HepG2 (cell line): ENCODE measurements around the gene ESRP2. TPM values are rescaled to one million over a fixed set of nuclear protein-coding genes. Genes with fewer than 3 reads are reported as not detected.
A peak's percentile ranks its signal among the peaks of the same experiment; 100 is the strongest.

ENCODE experiments used
- LCORL ChIP-seq, 2 experiments: fragments of 450-650 bp in 1 of 2; sonication (generic) in 1 of 2; formaldehyde crosslinking in 1 of 2; IDR thresholded peaks; 2 replicates each; pipeline versions ENCODE4 v1.5.0 to v1.6.1; 2017 to 2020; ENCODE audit warnings: antibody characterized with exemption in 1 of 2, missing genetic modification reagents in 1 of 2
- NFE2 ChIP-seq: sonication (generic); formaldehyde crosslinking; IDR thresholded peaks from 2 replicates; pipeline ENCODE4 v1.4.0; 2020; ENCODE audit warnings: missing genetic modification reagents
- NFIC ChIP-seq: IDR thresholded peaks from 2 replicates; pipeline ENCODE4 v1.6.1; 2012; ENCODE audit warnings: mild to moderate bottlenecking, low read length, inconsistent platforms
- SIX1 ChIP-seq: sonication (generic); formaldehyde crosslinking; IDR thresholded peaks from 2 replicates; pipeline ENCODE4 v1.4.0; 2020; ENCODE audit warnings: missing genetic modification reagents, borderline replicate concordance
- STAG1 ChIP-seq: sonication (generic); formaldehyde crosslinking; IDR thresholded peaks from 2 replicates; pipeline ENCODE4 v1.4.0; 2020; ENCODE audit warnings: missing genetic modification reagents
- ZFP1 ChIP-seq: IDR thresholded peaks from 2 replicates; pipeline ENCODE4 v1.6.1; 2016
- ZFP41 ChIP-seq: sonication (generic); formaldehyde crosslinking; IDR thresholded peaks from 2 replicates; pipeline ENCODE4 v1.4.0; 2020; ENCODE audit warnings: mild to moderate bottlenecking, missing genetic modification reagents, borderline replicate concordance
- ZFY ChIP-seq: sonication (generic); formaldehyde crosslinking; IDR thresholded peaks from 2 replicates; pipeline ENCODE4 v1.4.0; 2020; ENCODE audit warnings: missing genetic modification reagents
- ZNF10 ChIP-seq: sonication (generic); formaldehyde crosslinking; IDR thresholded peaks from 2 replicates; pipeline ENCODE4 v1.4.0; 2020; ENCODE audit warnings: mild to moderate bottlenecking, low read depth, missing genetic modification reagents, borderline replicate concordance
- ZNF605 ChIP-seq: sonication (generic); formaldehyde crosslinking; IDR thresholded peaks from 2 replicates; pipeline ENCODE4 v1.8.0; 2022; ENCODE audit warnings: mild to moderate bottlenecking, missing genetic modification reagents
- ZNF747 ChIP-seq: sonication (generic); formaldehyde crosslinking; IDR thresholded peaks from 2 replicates; pipeline ENCODE4 v1.8.1; 2023; ENCODE audit warnings: missing genetic modification reagents, mild to moderate bottlenecking, borderline replicate concordance
- ZNF777 ChIP-seq: sonication (generic); formaldehyde crosslinking; IDR thresholded peaks from 2 replicates; pipeline ENCODE4 v1.4.0; 2020; ENCODE audit warnings: missing genetic modification reagents
- ZSCAN12 ChIP-seq: sonication (generic); formaldehyde crosslinking; IDR thresholded peaks from 2 replicates; pipeline ENCODE4 v1.9.0; 2021; ENCODE audit warnings: mild to moderate bottlenecking, missing genetic modification reagents
- polyA plus RNA-seq, 8 experiments: library from polyadenylated mRNA; depleted of rRNA in 3 of 8; stranded (reverse) in 7 of 8; unstranded in 1 of 8; fragments of >200 nt; fragmentation: Illumina TruSeq in 4 of 8; extraction: Trizol in 4 of 8; gene quantifications; 2 replicates each; pipeline versions ENCODE4 v1.2.1 to v1.2.3, GENCODE V29; 2011 to 2016; ENCODE audit warnings: low read depth in 4 of 8, missing spikeins in 1 of 8, mixed read lengths in 1 of 8; ENCODE audit not compliant: insufficient read depth in 1 of 8
- total RNA-seq, 5 experiments: library from RNA; depleted of rRNA; stranded (reverse); fragments of >200 nt; fragmentation: Illumina TruSeq; extraction: Trizol; gene quantifications; 2 replicates each; pipeline ENCODE4 v1.2.3, GENCODE V29; 2016; ENCODE audit warnings: low read depth in 1 of 5
- TF ChIP-seq, protein P1 (sequence below): sonication (generic); formaldehyde crosslinking; conservative IDR thresholded peaks from 2 replicates; pipeline ENCODE4 v1.4.0; 2020; ENCODE audit warnings: mild to moderate bottlenecking, missing genetic modification reagents, moderate library complexity
- TF ChIP-seq, protein P2 (sequence below): sonication (generic); formaldehyde crosslinking; IDR thresholded peaks from 2 replicates; pipeline ENCODE4 v1.4.0; 2020; ENCODE audit warnings: missing genetic modification reagents
- TF ChIP-seq, protein P3 (sequence below): IDR thresholded peaks from 2 replicates; pipeline ENCODE4 v1.6.1; 2016; ENCODE audit warnings: low read depth, borderline replicate concordance
- TF ChIP-seq, protein P4 (sequence below): sonication (generic); formaldehyde crosslinking; IDR thresholded peaks from 2 replicates; pipeline ENCODE4 v1.8.0; 2022; ENCODE audit warnings: missing genetic modification reagents, mild to moderate bottlenecking, borderline replicate concordance
- TF ChIP-seq, protein P5 (sequence below): IDR thresholded peaks from 2 replicates; pipeline ENCODE4 v1.6.1; 2012; ENCODE audit warnings: inconsistent platforms
- TF ChIP-seq, protein P6 (sequence below): sonication (generic); formaldehyde crosslinking; IDR thresholded peaks from 2 replicates; pipeline ENCODE4 v1.4.0; 2020; ENCODE audit warnings: missing genetic modification reagents, mild to moderate bottlenecking, borderline replicate concordance

ESRP2 gene
- total and polyA plus RNA-seq, 2 of the 13 experiments (the other 11 are each of a cell fraction or from before 2014, with no cell fraction given) = 21.1 to 32.4 TPM

DNA sequence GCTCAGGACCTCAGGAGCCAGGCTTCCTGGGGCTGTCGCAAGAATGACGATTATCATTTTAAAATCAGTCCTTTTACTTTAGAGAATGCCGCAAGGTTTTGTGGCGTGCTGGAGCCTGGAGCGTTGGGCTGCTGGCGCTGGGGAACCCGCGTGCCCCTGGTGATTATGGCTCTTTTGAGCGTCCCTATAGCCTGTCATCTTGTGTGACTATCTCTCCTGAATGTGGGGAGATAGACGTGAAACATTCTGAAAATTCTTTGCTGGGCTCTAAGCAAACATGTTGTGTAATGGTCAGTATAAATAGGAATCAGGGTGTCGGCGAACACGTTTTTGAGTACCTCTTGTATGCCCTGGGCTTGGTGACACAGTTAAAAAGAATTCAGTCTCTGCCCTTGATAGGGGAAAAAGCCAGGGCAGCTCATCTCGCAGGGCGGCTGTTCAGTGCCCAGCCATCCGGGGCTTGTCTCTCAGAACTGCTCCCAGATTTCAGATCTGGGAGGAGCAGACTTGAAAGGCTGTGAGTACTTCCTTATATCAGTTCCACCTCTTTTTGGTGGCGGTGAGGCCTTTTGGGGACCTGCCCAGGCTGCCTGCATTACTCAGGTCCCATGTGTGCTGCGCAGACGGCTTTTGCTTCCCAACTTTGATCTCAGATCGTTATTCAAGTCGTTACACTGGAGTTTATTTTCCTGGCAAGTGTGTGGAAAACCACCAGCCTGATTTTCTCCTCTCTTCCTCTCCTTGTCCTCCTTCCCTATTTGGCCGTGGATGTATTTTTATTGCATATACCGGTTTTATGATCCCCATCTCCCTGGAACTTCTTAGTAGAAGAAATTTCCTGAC lies 29.4 kb upstream of the ESRP2 start (continued):
- TF ChIP-seq STAG1 (CRISPR knock-in tag) (no peak; the same call in 1 of the 2 replicates), NFIC (peak; percentile 83; the same call in 1 of the 2 replicates), ZFP1 (no peak; the same call in 1 of the 2 replicates), ZFY (CRISPR knock-in tag) (no peak; the same call in 1 of the 2 replicates), NFE2 (no peak), ZFP41 (CRISPR knock-in tag) (no peak), ZNF10 (CRISPR knock-in tag) (no peak), ZNF747 (CRISPR knock-in tag) (no peak), ZSCAN12 (peak; percentile 54; the same call in 1 of the 2 replicates), ZNF605 (CRISPR knock-in tag) (peak; percentile 86), LCORL (IDR thresholded peaks at IDR 0.05) (peak; percentile 80; the same call in 1 of the 2 replicates), LCORL (CRISPR knock-in tag; IDR thresholded peaks at IDR 0.05) (peak; percentile 98), SIX1 (CRISPR knock-in tag) (peak; percentile 84; the same call in 1 of the 2 replicates), ZNF777 (CRISPR knock-in tag) (no peak)
- TF ChIP-seq, protein P1, sequence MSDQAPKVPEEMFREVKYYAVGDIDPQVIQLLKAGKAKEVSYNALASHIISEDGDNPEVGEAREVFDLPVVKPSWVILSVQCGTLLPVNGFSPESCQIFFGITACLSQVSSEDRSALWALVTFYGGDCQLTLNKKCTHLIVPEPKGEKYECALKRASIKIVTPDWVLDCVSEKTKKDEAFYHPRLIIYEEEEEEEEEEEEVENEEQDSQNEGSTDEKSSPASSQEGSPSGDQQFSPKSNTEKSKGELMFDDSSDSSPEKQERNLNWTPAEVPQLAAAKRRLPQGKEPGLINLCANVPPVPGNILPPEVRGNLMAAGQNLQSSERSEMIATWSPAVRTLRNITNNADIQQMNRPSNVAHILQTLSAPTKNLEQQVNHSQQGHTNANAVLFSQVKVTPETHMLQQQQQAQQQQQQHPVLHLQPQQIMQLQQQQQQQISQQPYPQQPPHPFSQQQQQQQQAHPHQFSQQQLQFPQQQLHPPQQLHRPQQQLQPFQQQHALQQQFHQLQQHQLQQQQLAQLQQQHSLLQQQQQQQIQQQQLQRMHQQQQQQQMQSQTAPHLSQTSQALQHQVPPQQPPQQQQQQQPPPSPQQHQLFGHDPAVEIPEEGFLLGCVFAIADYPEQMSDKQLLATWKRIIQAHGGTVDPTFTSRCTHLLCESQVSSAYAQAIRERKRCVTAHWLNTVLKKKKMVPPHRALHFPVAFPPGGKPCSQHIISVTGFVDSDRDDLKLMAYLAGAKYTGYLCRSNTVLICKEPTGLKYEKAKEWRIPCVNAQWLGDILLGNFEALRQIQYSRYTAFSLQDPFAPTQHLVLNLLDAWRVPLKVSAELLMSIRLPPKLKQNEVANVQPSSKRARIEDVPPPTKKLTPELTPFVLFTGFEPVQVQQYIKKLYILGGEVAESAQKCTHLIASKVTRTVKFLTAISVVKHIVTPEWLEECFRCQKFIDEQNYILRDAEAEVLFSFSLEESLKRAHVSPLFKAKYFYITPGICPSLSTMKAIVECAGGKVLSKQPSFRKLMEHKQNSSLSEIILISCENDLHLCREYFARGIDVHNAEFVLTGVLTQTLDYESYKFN (CRISPR knock-in tag) = peak; percentile 89
- TF ChIP-seq, protein P2, sequence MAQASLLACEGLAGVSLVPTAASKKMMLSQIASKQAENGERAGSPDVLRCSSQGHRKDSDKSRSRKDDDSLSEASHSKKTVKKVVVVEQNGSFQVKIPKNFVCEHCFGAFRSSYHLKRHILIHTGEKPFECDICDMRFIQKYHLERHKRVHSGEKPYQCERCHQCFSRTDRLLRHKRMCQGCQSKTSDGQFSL (CRISPR knock-in tag) = no peak
- TF ChIP-seq, protein P3, sequence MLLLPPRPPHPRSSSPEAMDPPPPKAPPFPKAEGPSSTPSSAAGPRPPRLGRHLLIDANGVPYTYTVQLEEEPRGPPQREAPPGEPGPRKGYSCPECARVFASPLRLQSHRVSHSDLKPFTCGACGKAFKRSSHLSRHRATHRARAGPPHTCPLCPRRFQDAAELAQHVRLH (CRISPR knock-in tag) = peak; percentile 87; the same call in 1 of the 2 replicates
- TF ChIP-seq, protein P4, sequence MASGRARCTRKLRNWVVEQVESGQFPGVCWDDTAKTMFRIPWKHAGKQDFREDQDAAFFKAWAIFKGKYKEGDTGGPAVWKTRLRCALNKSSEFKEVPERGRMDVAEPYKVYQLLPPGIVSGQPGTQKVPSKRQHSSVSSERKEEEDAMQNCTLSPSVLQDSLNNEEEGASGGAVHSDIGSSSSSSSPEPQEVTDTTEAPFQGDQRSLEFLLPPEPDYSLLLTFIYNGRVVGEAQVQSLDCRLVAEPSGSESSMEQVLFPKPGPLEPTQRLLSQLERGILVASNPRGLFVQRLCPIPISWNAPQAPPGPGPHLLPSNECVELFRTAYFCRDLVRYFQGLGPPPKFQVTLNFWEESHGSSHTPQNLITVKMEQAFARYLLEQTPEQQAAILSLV = no peak; the same call in 1 of the 2 replicates
- TF ChIP-seq, protein P5, sequence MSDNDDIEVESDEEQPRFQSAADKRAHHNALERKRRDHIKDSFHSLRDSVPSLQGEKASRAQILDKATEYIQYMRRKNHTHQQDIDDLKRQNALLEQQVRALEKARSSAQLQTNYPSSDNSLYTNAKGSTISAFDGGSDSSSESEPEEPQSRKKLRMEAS = peak; percentile 59; the same call in 1 of the 2 replicates
- TF ChIP-seq, protein P6, sequence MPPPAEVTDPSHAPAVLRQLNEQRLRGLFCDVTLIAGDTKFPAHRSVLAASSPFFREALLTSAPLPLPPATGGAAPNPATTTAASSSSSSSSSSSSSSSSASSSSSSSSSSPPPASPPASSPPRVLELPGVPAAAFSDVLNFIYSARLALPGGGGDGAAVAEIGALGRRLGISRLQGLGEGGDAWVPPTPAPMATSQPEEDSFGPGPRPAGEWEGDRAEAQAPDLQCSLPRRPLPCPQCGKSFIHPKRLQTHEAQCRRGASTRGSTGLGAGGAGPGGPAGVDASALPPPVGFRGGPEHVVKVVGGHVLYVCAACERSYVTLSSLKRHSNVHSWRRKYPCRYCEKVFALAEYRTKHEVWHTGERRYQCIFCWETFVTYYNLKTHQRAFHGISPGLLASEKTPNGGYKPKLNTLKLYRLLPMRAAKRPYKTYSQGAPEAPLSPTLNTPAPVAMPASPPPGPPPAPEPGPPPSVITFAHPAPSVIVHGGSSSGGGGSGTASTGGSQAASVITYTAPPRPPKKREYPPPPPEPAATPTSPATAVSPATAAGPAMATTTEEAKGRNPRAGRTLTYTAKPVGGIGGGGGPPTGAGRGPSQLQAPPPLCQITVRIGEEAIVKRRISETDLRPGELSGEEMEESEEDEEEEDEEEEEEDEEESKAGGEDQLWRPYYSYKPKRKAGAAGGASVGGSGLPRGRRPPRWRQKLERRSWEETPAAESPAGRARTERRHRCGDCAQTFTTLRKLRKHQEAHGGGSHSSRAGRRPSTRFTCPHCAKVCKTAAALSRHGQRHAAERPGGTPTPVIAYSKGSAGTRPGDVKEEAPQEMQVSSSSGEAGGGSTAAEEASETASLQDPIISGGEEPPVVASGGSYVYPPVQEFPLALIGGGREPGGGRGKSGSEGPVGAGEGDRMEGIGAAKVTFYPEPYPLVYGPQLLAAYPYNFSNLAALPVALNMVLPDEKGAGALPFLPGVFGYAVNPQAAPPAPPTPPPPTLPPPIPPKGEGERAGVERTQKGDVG = peak; percentile 78; the same call in 1 of the 2 replicates
